Measurements from ENCODE around the gene FOXN1.
"Not testable (repeated sequence)": the region's sequence is repeated elsewhere in the genome, so short reads cannot be mapped to it uniquely, and the experiment has no call there.

FOXN1 gene

DNA sequence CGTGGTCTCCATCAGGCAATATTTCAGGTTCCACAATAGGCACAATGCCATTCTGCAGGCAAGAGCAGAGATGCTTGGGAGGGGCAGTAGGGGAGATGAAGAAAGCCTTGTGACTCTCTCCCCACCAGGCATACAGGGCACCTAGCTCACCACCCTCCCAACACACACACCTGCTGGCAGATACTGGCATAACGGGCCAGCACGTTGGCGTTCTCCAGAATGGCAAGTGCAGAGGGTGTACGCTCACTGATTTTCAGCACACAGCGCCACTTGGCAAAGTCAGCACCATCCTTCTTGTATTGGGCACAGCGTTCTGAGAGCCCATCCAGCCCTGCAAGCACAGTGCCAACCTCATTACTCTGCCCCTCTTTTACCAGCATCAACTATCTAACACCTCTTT lies 68.4 kb downstream of the FOXN1 start:
- no peak for DNase-seq (ENCODE audit: low spot score)

DNA sequence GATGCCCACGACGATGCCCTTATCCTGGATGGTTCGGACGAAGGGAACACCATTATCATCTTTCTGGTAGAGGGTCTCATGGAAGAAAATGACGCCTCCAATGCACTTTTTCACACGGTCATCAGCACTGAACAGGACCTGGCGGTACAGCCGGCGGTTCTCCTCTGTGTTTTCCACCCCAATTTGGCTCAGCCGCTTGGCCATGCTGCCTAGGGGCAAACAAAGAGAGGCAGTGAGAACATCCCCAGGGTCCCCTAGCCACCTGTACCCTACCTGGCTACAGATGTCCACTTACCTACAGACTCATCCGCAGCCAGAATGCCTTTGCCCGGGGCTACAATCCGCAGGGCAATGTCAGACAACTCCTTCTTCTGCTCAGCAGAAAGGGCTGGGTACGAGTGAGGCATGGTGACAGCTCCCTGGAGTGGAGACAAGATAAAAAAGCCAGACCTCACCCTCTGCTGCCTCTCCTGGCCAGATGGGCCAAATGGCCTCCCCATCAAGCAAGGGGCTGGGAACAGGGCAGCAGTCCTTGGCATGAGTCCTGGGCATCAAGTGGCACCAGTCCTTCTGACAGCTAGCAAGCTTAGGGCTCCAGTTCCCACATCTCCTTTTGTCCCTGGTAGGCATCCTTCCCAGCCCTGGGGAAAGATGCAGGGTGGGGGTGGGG lies 69.1 kb downstream of the FOXN1 start:
- no peak for DNase-seq (ENCODE audit: low spot score)

DNA sequence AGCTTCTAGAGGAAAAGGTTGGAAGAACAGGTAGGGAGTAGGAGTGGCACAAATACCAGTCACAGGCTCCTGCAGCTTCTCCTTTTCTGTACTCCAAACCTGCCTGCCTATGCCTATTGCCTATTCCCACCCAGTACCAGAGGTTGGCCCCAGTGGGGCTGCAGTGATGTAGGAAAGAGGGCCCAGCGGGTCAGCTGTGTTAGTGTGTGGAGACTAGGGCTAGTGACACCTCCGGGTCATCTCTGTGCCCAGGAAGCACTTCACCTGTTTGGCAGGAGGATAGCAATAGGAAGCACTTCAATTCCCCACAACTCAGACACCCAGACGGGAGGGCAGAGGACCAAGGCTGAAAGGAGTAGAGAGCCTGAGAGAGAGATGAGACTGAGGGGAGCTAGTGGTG lies 69.9 kb downstream of the FOXN1 start:
- not testable (repeated sequence) for DNase-seq (ENCODE audit: low spot score)

DNA sequence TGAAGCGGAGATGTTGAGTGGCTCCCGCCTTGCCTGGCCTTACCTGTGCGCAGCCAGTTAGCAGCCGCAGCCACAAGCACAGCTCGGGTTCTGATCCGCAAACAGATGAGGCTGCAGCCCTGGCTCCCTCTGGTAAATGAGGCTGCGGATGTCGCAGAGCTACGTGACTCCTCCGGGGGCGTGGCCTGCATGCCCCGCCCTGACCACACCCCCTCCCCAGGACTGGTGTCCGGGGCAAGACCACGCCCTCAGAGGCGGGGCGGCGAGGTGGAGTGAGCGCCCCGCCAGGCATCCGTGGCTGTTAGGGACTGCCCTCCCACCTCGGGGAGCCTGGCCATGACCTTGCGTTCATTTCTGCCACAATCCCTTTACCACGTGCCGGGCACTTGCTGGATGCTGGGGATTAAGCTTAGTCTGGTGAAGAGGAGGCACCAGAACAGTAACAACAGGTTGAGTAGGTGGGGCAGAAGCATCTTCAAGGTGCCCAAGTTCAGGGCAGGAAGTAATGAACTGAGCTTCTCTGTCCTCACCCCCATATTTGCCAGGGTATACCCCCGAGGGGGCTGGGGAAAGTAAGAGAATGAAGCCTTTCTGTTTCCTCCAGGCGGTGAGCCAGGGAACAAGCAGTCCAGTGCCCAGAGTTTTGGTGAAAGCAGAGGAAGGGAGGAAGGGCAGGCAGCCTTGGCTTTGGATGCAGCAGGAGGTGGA lies 70.8 kb downstream of the FOXN1 start, which contains the start of gene ALDOC:
TSS of gene ALDOC (minus strand) at position 138 of the 708 bp plus-strand sequence. CDS start 1,363 bp downstream, outside the sequence.
- DNase-seq (ENCODE audit: low spot score) = peak; percentile 99

DNA sequence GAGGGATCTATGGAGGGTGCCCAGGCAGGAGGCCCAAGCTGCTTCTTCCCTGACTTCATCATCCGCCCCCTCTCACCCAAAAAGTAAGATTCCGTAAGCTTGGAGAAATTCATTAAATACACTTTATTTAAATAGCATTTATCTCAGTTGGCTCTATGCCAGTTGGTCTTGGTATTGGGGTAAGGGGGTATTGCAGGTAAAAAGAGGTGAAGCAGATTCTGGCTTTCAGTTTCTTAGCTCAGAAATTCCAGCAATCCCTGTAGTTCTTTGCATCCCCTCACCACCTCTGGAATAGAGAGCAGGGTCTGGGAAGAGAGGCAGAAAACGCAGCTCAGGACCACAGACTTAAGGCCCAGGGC lies 71.3 kb downstream of the FOXN1 start:
- DNase-seq (ENCODE audit: low spot score) = no peak

DNA sequence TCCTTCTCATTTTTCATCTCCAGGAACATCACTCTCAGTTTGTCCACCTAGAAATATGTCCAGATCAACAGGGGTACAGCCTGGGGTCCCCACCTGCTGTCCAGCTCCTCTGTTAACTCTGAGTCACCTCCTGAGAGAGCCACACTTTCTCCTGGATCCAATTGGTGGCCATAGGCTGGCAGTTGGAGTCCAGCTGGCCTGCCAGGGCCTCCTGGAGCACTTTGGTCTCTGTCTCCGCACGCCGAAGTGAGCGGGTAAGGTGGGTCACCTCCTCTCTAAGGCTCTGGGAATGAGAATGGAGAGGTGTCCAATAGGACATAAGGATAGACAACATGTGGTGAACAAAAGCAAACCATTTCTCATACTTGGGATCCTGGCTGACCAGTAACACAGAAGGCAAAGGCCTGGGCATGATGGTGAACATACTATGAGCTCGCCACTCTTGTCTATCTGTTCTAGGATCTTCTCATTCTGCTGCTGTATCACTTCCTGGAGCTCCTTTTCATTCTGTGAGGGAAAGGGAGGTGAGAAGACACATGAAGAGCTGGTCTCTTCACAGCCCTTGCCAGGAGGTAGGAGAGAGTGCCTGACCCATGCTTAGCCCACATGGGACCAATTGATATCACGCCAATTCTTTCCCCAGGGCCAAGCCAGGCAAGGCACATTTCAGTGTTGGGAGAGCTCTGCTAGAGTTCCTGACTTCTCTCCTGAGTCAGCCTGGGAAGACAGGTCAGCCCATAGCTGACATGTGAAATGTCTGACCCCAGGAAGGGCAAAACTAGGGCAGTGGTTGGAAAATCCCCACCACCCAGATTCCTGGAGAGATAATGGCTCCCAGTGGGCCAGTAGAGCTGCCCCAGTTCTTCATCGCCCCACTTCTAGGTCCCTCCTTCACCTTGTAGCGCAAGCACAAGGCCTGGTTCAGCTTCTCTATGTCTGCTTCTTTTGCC lies 72.4 kb downstream of the FOXN1 start:
- DNase-seq (ENCODE audit: low spot score) = no peak

DNA sequence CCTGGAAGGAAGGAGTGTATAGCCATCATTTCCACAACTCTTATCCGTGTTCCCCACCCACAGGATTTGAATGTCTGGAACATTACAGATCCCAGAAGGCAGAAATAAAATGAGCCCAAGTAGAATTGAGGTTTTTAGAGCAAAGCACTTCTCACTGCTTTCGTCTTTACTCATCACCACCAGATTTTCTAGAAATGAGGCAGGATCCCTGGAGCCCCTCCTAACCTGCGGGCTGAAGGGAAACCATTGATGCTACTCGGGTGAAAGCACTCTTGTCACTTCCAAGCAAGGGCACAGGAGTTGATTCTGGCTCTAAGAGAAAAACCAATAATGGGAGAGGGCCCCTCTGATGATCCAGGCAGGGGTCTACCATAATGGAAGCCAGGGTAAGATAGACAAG lies 73.4 kb downstream of the FOXN1 start:
- no peak for DNase-seq (ENCODE audit: low spot score)

DNA sequence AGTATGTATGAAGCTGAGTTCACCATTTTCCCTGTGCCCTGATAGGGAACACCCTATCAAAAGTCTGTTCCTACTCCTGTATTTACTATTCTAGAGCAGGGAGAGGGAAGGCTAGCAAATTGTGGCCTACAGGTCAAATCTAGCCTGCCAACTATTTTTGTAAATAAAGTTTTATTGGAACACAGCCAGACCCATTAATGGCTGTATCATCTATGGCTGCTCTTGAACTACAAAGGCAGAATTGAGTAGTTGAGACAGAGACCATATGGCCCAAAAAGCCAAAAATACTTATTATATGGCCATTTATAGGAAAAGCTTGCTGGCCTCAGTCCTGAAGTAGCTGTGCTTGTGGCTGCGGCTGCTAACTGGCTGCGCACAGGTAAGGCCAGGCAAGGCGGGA lies 74.8 kb downstream of the FOXN1 start:
- DNase-seq (ENCODE audit: low spot score) = no peak

DNA sequence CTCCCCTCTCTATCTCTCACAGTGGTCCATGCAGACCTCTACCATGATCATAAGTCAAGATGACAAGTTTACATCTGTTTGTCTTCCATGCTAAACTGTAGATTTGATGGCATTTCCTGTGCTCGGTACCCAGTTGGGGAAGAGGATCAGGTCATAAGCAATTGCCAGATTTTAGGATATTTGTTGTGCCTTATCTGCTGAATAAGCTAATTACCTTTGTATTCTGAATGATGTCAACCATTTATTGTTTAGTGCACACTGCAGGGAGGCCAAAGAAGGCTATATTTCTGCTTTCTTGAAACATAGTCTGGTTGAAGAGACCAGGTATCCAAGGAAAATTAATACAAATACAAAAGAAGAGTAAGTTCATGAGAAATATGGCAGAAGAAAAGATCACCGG lies 76.4 kb downstream of the FOXN1 start:
- DNase-seq (ENCODE audit: low spot score) = no peak

DNA sequence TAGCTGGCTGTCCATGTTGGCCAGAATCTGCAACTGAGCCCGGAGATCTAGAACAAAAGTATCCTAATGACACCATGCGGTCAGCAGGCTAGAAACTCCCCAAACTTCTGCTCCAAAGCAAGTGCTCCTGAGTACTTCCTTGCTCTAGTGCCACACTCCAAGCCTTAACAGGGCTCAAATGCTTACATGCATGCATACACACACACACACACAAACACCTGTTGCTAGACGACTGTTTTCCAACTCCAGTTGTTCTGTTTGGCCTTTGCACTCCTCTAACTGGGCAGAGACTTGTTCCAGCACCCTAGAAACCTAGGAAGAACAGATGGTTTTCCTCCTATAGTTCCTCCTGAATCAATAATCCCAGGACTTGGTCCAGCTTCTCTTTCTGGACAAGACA lies 78.3 kb downstream of the FOXN1 start:
- no peak for DNase-seq (ENCODE audit: low spot score)

DNA sequence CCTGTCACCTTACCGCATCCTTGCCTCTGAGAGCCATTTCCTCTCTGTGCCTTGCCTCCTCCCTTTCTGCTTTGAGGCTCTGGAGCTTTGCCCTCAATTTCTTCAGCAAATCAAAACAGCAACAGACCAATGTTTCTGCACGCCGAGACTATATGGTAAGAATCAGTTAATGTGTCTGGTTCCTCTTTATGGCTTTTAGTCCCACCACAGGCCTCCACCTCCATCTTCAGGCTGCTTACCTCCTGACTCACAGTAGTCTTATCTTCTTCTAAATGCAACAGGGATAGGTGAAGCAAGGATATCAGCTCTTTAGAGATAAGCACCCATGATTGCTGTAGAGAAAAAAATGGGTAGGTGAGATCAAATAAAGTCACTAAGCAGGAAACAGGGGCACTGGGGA lies 79.7 kb downstream of the FOXN1 start:
- no peak for DNase-seq (ENCODE audit: low spot score)

All from NAMALWA (cell line).